Superior temporal gyrus (tissue), 1 donor: Measurements from ENCODE around the gene PTPN7.
"Not testable (repeated sequence)": the region's sequence is repeated elsewhere in the genome, so short reads cannot be mapped to it uniquely, and the experiment has no call there.

Source experiments
- DNase-seq: peaks from one replicate; pipeline ENCODE4 v3.0.0-alpha.2; 2016; ENCODE audit errors: extremely low spot score

The PTPN7 gene

DNA sequence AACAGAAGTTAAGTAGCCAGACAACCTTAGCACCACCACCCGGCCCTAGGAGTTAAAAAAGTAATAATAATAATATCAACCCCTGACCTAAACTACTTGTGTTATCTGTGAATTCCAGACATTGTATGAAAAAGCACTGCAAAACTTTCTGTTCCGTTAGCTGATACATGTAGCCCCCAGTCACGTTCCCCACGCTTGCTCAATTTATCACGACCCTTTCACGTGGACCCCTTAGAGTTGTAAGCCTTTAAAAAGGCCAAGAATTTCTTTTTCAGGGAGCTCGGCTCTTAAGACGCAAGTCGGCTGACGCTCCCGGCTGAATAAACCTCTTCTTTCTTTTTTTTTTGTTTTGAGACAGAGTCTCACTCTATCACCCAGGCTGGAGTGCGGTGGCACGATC, 6.7 kb upstream of the PTPN7 start:
- DNase-seq = not testable (repeated sequence)

DNA sequence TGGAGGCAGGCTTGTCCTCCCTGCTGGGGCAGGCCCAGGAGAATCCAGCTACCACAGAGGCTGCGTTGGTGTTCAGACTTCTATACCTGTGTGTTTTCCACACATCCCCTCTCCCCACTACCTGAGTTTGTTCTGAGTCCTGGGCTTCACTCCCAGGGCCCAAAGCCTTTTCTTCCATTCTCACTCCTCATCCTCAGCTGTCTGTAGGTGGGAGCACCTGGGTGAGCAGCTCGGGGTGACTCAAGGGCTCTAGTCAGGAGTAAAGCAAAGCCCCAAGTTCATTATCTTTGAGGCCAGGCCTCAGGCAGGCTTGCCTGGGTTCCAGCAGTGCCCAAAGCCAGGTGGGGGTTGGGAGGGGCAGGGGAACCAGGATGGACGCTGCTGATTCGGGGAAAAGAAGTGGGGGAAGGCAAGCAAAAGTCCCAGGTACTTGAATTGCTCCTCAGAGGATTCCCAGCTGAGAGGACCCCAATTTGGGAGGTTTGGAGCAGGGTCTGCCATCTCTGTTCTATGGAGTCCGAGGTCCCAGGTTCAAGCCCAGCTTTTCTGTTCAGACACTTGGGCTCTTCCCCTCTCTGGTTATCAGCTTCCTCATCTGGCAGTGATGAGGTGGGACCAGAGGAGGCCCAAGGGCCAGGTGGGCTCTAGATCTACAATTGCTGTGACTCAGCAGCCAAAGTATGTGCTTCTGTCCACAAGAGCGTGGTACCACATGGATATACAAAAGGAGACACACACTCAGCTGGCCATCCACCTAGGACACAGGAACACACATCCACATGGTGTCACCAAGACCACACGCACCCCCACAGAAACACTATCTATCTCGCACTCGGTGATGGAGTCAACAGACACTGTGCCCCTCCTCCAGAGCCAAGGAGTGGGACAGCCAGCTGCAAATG, 5.8 kb upstream of the PTPN7 start:
- DNase-seq = no peak

DNA sequence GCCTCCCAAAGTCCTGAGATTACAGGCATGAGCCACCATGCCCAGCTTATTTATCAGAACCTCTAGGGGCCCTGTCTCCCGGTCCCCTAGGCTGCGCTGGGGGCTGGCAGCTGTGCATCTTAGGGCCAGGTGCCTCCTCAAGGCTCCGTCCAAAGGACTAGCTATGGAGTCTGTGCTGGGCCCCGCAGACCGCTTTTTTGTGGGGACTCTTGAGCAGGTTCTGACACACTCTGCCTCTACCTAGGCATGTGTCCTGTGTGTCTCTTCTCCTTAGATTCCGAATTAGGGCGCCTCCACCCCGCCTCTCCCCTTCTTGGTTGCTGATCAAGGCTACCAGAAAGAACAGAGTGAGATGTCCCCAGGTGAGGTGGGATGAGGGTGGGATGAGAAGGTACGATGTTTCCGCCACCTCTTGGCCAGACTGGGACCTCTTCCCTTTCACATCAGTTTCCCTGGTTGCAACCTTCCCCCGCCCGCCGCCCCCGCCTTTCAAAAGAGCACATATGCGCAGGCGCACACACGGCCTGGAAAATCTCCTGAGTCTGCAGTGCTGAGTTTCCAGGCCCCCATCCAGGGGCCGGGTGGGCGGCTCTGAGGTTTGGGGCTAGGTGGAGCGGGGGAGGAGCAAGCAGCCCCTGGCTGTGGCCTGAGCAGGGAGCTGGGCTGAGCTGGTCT, 5.0 kb upstream of the PTPN7 start:
- no peak for DNase-seq

DNA sequence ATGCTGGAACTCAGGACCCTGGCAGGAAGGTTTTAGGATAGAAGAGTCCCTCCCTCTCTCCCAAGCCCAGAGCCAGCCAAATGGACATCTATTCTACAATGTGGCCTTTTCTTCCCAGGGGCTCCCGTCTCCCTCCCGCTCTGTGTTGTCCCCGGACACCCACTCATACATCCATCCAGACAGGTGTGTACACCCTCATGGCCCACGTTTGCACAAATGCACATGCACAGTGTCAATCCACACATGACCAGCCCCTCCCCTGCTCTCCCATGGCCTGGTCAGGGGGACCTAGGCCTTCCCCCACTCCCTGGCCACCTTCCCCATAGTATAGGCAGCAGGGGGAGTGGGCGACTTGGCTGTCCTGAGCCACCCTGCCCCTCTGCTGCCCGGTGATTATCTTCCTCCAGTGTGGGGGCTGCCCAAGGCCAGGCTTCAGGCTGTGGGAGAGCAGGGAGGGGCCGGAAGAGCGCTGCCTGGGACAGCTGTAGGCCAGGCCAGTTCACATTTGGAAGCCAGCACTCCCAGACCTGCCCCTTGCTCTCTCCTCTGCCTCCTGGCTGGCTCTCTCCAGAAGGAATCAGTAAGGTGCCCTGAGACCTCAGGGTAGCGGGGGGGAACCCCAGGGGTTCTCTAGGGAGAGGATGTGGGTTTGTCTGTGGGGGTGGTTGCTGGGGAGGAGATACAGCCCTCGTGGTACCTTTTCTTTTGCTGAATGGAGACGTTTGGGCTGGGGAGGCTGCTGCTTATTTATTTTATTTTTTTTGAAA, 4.1 kb upstream of the PTPN7 start:
- DNase-seq = no peak

DNA sequence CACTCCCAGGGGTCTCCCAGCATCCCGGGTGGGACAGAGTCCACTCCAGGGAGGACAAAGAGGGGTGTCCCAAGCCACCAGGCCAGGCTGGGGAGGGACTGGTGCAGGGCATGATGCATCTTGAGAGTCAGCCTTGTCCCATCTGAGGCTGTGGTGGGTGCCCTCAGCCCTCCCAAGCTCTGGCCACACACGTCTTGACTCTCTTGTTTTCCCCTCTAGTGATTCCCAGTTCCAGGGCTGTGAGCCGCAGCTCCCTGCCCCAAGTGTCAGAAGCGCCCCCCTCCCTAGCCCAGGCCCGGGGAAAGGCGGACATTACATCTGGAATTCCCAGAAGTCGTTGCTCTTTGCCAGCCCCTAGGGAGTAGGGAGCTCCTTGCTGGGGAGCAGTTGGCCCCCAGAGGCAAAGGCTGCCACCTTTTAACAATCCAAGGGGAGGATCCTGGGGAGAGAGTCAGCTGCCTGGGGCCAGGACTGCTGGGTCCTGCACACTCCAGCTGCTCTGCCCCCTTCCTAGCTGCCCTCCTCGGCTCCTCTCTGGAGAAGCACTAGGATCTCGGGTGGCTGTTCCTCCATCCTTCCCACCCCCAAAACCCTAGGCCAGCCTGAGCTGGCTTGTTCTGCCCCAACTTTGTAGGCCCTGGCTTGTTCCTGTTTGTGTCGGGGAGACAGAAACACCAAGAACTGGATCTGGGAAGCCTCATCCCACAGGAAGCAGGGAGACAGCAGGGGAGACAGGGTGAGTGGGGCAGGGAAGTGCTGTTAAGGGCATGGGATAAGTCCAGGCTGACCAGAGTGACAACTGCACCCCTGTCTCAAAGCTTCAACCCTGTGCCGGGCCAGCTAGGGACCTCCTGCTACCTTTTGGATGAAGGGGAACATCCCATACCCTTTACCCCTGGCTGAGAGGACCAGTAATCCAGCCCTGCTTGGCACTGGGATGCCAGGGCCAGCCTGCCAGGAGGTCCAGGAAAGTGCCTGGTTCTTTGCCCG, 3.2 kb upstream of the PTPN7 start:
- no peak for DNase-seq

DNA sequence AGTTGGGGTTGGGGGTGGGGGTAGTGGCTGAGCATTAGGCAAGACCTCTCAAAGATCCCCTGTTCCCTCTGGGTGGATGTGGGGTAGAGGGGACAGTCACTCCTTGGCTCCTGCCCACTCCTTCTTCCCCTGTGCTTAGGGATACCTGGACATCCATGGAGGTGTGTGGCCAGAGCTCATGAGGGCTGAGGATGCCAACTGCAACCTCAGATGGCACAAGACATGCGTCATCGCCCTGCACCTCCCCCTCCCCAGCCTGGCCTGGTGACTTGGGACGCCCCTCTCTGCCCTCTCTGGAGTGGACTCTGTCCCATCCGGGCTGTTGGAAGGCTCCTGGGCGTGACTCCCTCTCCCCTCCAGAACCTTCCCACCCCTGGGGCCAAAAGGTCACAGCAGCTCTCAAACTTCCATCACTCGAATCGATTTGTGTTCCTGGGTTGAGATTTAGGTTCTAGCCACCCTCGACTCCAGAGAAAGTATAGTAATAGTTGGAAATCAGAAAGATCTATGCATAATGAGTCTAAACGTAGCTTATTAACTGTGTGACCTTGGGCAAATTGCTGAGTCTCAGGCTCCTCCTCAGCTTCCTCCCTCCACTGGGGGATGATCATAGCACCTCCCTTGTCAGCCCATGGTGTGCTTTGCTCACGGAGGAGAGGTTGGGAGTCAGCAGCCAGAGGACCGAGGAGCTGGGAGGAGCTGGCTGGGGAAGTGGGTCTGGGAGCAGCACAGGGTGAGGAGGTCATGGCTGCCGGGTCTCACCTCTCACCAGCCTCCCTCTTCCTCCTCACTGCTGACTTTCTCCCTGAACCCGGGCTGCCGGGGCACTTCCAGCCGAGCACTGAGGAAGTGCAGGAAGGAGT, 2.2 kb upstream of the PTPN7 start:
- no peak for DNase-seq

DNA sequence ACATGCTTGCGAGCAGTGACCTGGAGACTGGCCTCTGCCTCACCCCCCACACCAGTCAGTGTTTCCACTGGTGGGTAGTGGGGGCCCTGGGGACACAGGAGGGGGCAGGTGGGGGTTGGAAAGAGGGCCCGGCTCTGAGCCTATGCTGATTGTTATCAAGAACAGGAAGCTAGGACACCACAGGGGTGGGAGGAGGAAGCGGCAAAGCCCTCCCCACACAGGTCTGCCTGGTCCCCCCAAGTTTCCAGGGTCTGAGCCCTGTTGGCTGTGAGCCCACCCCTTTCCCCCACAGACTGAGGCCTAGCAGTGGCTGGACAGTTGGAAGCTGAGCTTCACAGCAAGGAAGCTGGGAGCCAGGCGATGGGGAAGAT, 1.6 kb upstream of the PTPN7 start:
- no peak for DNase-seq

DNA sequence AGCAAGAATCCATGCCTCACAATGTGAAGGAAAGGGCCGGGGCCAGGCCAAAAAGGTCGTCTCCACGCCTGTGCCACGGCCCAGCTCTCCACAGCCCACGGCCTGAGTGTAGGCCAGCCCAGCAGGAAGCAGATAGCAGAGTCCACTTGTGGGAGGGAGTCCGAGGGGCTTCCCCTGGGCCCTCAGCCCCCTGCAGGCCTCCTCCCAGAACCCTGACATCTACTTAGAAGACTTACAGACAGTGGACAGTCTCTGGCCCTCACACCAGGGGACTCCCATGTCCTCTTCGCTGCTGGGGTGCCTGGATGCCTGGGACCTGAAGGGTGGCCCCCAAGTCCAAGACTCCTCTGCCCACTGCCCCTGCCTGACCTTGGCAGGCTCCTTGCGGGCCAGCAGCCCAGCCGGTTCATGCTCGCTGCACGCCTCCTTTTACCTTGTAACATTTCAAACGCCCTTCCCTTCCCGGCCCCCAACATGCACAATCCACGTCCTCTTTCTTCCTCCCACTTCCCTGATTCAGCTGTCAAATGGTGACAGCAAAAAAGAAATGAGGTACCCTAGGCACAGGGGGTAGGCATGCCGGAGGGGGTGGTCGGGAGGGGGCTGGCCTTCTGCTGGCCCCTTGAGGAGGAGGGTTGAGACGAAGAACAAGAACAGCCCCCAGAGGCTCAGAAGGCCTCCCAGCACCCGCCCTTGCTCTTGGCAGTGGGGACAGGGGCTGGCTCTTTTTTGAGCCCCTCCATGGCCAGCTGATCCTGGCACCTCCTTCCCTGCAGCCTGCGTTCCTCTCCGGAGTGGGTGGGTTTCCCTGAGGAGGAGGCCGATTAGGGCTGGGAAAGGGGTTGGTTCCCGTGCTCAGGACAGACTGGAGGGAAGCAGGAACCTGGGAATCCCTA, 997 bp upstream of the PTPN7 start:
- no peak for DNase-seq

DNA sequence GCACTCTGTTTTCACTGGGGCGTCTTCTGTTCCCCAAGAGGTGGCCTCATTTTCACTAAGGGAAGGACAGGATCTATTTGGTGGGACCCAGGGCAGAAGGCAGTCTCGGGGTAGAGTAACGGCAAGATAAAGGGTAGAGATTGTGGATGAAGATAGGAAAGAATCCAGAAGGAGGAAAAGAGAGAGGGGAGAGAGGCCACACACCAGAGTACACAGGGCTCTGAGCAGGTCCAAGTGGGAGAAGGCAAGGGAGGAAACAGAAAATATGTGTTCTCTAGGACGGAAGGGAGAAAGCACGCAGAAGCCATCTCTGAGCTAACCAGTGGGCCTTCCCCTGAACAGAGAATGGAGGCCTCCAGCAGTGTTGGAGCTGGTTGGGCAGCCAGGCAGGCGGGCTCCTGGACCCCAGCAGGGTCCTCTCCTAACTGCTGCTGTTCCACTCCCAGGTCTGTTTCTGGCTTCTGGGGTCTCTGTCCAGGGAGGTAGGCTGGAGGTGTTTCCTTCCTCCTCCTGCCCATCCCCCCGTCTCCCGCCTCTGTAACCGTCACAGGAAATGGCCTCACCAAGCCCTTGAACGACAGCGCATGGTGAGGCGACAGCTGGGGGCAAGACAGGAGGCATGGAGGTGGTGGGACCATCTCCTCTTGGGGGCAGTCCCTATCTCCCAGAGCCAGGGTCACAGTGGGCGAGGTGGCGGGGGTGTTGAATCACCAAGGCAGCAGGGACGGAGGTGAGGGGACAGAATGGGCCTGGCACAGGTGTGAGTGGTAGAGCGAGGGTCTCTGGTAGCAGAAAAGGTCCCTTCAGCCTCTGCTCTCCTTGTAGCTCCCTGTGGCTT, 649 bp downstream of the PTPN7 start:
- DNase-seq = no peak

DNA sequence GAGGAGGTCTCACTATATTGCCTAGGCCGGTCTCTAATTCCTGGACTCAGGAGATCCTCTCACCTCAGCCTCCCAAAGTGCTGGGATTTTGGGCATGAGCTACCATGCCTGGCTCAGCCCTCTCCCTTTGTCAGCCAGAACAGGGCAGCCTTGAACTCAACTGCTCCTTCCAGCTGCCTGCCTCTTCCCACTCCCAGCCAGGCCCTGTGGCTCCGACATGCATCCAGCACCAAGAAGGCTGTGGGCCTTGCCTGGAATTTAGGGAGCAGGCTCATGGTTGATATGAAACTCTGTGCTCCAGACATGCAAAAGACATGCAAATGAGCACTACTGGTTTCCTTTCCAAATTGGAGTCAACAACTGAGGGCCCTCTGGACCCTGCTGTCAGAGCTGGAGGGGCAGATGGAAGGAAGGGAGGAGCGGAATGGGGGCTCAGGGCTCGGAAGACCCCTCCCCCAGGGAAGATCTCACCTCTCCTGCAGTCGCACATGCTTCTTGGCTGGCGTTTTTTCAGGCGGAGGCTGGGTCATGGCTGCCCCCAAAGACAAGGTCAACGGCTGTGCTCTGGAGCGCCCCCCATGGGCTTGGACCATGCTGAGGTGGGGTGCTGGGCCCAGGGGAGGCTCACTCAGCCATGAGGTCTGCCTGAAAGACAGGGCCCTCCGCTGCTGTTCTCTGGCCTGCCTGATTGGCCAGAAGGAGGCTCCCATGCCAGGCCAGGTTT, 1.4 kb downstream of the PTPN7 start:
- no peak for DNase-seq

DNA sequence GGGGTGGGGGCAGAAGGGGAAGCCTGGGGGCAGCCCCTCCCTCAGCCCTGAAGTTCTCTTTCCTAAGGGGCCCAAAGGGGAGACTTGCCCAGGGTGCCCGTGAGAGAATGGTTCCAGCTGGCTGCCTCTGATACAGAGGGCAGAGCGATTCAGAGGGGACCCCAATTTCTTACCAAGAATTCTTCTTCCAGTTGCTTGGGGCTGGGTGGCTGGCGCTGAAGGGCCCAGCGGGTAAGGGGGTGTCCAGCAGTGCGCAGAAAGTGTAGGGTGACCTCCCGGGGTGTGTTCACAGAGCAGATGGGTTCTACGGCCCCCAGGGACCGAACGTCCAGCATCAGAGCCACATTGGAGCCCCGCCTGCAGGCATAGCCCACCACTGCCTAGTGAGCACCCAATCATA, 2.5 kb downstream of the PTPN7 start:
- DNase-seq = no peak

DNA sequence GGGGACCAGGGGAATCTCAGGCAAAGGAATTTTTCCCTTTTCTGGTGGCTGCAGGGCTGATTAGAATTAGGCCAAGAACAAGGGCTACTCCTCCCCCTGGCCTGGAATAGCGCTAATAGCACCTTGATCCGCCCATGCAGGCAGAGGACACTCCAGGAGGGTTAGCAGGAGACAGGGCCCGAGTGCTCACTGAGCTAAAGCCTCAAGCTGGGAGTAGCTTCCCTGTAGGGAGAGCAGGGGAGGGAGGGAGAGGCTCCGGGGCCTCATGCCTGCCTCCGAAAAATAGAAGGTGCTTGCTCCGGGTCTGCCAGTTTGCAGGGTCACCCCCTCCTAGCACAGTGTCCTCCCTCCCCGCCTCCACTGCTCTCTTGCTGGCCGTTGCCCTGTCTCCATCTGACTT, 3.8 kb downstream of the PTPN7 start:
- no peak for DNase-seq

DNA sequence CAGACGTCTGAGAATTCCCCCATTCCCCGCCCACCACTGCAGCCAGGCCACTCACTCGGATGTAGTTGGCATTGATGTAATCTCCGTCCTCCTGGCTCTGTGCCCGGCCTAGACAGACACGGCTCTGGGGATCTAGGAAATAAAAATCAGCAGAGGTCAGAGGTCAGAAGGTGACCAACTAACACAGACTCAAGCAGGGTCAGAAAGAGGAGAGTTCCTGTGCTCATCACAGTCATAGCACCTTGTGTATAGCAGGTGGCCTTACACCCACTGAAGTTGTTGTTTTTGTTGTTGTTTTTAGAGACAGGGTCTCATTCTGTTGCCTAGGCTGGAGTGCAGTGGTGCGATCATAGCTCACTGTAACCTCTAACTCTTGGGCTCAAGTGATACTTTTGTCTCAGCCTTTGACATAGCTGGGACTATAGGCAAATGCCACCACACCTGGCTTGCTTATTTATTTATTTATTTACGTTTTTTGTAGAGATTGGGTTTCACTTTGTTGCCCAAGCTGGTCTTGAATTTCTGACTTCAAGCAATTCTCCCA, 4.9 kb downstream of the PTPN7 start:
- no peak for DNase-seq

DNA sequence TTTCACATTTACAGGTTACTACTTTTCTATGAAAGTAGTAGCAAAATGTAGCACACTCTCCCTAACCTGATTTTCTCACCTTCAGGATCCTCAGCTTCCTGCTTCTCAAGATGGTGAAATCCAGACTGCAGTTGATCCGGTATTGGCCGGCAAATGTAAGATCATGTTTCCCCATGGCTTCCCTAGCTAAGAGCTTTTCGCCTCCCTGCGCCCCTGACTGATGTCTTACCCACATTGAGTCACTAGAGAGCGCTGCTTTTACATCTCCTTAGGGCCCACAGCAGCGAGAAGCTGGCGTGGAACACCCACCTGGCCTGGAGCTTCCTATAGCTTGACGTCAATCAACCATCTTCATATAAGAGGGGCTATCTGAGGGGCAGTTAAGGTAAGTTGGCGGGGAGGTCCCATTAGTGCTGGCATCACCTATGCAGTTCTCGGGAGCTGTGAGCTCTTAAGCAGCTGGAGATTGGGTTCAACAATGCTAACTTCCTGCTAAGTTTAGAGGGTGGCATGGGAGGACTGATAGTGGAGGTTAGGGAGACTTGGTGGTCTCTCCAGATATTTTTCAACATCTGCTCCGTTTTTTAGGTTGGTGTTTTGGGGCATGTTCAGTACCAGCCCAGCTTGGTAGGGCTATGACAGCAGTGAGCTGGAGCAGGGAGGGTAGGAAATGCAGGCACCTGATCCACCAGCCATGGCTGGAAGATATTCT, 5.5 kb downstream of the PTPN7 start:
- peak; percentile 73 for DNase-seq

DNA sequence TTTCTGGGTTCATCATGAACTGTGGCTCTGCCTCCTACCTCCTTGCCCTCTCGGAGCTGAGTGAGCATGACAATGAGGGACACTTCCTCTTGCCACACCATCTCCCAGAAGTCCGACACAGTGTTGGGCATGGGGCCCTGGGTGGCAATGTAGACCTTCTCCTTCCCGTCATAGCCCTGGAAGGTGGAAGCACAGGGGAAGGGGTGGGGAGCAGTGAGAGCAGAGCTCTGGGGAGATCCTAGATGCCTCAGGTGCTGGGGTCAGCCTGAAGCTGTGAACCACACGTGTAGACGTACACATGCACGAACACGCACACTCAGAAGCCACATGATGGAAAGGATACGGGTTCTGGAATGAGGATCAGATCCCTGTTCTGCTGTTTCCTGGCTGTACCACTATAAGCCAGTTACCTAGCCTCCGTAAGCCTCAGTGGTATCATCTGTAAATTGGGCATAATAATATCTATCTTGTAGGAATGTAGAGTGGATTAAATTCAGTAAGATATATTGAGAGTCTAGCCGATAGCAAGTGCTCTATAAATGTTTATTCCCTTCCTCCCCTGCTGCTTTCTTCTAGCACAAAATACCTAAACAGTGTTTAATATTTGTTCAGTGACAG, 6.1 kb downstream of the PTPN7 start:
- no peak for DNase-seq

DNA sequence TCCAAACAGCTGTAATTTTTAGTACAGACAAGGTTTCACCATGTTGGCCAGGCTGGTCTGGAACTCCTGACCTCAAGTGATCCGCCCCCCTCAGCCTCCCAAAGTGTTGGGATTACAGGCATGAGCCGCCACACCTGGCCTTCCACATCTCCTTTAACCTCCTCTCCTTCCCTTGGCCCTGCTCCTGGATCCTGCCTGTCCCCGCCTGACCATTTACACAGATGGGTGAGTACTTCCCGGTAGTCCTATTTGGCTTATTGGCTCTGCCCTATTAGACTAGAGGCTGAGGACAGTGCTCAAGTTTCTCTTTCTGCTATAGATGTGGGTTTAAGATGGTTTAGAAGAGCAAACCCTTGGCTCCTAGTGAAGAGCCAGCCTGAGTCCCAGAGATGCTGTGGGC, 7.1 kb downstream of the PTPN7 start:
- no peak for DNase-seq
